Parathyroid adenoma (tissue), 2 donors: Measurements from ENCODE around the gene PPM1H.

Experiments used
- H2AFZ ChIP-seq: fragments of 300-600 bp; sonication (generic); one replicate; pipeline ENCODE4 v1.7.0; 2017; ENCODE audit warnings: antibody characterized with exemption, mild to moderate bottlenecking
- H3K27ac ChIP-seq: fragments of 300-600 bp; sonication (generic); one replicate; pipeline ENCODE4 v1.7.0; 2017
- H3K27me3 ChIP-seq: fragments of 300-600 bp; sonication (generic); one replicate; pipeline ENCODE4 v1.7.0; 2017; ENCODE audit warnings: low read length; ENCODE audit not compliant: control insufficient read depth, insufficient read depth
- H3K36me3 ChIP-seq: fragments of 300-600 bp; sonication (generic); one replicate; pipeline ENCODE4 v1.7.0; 2017; ENCODE audit warnings: low read length; ENCODE audit not compliant: control insufficient read depth, insufficient read depth
- H3K4me1 ChIP-seq: fragments of 300-600 bp; sonication (generic); one replicate; pipeline ENCODE4 v1.7.0; 2017; ENCODE audit warnings: control low read depth
- H3K4me2 ChIP-seq: fragments of 300-600 bp; sonication (generic); one replicate; pipeline ENCODE4 v1.7.0; 2017; ENCODE audit warnings: low read length
- H3K4me3 ChIP-seq: fragments of 300-600 bp; sonication (generic); one replicate; pipeline ENCODE4 v1.7.0; 2017; ENCODE audit warnings: low read depth, low read length
- H3K79me2 ChIP-seq: fragments of 300-600 bp; sonication (generic); one replicate; pipeline ENCODE4 v1.7.0; 2017; ENCODE audit warnings: control low read depth
- H3K9ac ChIP-seq: fragments of 300-600 bp; sonication (generic); one replicate; pipeline ENCODE4 v1.7.0; 2017; ENCODE audit warnings: mild to moderate bottlenecking
- H3K9me3 ChIP-seq: fragments of 300-600 bp; sonication (generic); one replicate; pipeline ENCODE4 v1.7.0; 2017; ENCODE audit warnings: low read length; ENCODE audit not compliant: control insufficient read depth
- TF ChIP-seq, protein P1 (sequence below): fragments of 300-600 bp; sonication (generic); IDR thresholded peaks from one replicate; pipeline ENCODE4 v1.7.0; 2017; ENCODE audit warnings: antibody characterized with exemption, mild to moderate bottlenecking
- donor health status: primary hyperparathyroidism.

Gene PPM1H

DNA sequence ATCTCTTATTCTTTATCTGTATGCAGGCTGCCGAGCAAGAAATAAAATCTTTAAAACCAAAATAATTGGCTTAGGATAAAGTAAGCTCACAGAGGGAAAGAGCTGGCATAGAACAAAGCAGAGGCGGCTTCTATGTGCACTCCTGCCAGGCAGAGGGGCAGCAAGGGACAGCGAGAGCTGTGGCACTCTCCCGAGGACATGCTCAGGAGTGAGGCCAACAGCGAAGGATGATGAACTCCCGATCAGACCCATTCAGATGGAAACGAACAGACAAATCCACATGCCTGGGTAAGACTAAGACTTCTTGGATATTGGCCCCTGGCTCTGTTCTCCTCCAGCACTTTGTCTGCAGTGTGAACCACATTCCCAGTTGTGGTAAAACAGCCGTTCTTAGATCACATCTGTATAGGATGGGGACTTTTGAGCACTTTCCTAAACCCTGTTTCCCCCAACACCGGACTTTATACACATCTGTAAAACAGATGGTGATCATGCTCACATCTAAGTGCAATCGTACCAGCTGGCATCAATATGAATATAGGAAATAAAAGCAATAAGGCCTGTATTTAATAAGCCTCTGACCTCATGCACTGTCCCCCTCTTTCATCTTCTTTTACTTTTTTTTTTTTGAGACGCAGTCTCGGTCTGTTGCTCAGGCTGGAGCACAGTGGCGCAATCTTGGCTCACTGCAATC is 134.1 kb downstream of the PPM1H start:
- peaks cover 26% of the 10 kb centered on the region for H3K79me2 ChIP-seq
- no peak overlapping the region for H3K9ac ChIP-seq
- no peak overlapping the region for H2AFZ ChIP-seq
- no peaks in the 10 kb centered on the region for H3K27me3 ChIP-seq
- TF ChIP-seq, protein P1, sequence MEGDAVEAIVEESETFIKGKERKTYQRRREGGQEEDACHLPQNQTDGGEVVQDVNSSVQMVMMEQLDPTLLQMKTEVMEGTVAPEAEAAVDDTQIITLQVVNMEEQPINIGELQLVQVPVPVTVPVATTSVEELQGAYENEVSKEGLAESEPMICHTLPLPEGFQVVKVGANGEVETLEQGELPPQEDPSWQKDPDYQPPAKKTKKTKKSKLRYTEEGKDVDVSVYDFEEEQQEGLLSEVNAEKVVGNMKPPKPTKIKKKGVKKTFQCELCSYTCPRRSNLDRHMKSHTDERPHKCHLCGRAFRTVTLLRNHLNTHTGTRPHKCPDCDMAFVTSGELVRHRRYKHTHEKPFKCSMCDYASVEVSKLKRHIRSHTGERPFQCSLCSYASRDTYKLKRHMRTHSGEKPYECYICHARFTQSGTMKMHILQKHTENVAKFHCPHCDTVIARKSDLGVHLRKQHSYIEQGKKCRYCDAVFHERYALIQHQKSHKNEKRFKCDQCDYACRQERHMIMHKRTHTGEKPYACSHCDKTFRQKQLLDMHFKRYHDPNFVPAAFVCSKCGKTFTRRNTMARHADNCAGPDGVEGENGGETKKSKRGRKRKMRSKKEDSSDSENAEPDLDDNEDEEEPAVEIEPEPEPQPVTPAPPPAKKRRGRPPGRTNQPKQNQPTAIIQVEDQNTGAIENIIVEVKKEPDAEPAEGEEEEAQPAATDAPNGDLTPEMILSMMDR: no peak
- H3K36me3 ChIP-seq: no peaks in the 10 kb centered on the region
- no peak overlapping the region for H3K4me2 ChIP-seq
- no peak overlapping the region for H3K27ac ChIP-seq
- peaks cover 13% of the 10 kb centered on the region for H3K4me1 ChIP-seq
- no peak overlapping the region for H3K4me3 ChIP-seq
- no peaks in the 10 kb centered on the region for H3K9me3 ChIP-seq

DNA sequence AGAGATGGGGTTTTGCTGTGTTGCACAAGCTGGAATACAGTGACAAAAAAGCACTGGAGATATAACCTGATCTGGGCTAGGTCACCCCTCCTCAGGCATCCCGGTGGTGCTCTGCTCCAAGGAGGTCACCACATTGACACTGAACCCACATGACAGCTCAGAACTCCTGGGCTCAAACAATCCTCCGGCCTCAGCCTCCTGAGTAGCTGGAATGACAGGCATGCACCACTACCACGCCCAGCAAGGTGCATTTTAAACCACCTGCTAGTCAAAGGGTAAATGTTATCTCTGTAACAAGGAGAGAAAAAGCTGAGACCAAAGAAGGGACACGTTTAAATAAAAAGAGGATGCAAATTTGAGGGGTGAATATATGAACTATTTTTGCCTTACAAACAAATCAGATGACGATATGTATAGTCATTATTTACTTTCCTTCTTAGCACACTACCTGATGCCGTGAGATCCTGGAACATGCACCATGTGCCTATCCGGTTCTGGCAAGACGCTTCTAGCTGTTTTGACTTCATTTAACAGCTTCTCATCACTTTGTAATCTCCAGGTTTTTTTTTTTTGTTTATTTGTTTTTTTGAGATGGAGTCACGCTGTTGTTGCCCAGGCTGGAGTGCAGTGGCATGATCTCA is 135.1 kb downstream of the PPM1H start:
- peaks cover 22% of the 10 kb centered on the region for H3K79me2 ChIP-seq
- peaks cover 13% of the 10 kb centered on the region for H3K4me1 ChIP-seq
- no peak overlapping the region for H2AFZ ChIP-seq
- no peak overlapping the region for H3K9ac ChIP-seq
- H3K4me3 ChIP-seq: no peak overlapping the region
- TF ChIP-seq, protein P1: no peak
- no peaks in the 10 kb centered on the region for H3K27me3 ChIP-seq
- H3K9me3 ChIP-seq: no peaks in the 10 kb centered on the region
- H3K36me3 ChIP-seq: no peaks in the 10 kb centered on the region
- H3K4me2 ChIP-seq: no peak overlapping the region
- no peak overlapping the region for H3K27ac ChIP-seq

DNA sequence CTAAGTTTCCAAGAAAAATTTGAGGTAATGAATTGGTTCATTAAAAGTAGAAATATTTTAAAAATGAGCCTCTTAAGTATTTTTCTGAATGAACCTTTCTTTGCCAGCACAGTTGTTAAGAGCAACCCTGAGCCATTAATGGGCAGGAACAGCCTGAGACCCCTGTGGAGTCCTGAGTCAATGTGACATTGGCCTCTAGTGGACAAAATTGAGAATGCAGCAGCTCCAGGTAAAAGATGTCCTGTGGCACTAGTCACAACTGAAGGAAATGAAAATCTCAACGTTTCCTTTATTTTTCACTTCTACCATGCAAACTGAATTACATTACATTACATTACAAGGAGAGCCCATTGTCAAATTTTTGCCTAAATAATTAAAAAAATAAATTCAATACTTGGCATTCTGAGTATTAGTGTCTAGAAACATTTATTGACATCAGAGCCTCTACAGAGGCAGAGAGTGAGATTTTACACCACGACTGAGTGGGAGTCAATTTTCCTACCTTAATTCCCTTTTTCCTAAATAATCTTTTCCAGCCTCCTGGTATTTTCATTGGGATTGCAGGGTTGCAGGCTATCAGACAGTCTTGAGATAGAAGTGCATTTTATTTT is 135.7 kb downstream of the PPM1H start:
- Histone ChIP-seq H3K79me2 (peaks cover 22% of the 10 kb centered on the region), H3K27me3 (no peaks in the 10 kb centered on the region), H3K36me3 (no peaks in the 10 kb centered on the region), H3K9me3 (no peaks in the 10 kb centered on the region), H3K4me3 (no peak overlapping the region), H2AFZ (no peak overlapping the region), H3K27ac (no peak overlapping the region), H3K4me1 (peaks cover 13% of the 10 kb centered on the region), H3K4me2 (no peak overlapping the region), H3K9ac (no peak overlapping the region)
- TF ChIP-seq, protein P1: peak; percentile 91

DNA sequence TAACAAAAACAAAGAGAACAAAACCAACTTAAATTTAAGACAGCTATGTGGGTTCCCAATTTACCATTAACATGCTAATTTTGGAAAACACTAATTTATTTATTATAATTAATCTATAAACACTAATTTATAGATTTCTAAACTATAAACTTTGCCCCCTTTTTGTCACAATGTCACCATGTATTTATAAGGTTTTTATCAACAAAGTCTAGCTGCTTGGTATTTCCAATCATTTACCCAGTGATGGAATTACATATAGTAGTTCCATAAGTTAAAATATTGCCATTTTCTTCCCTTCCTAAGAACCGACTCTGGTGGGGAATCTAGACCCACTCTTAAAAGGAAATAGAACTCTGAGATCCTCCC is 140.7 kb downstream of the PPM1H start:
- H2AFZ ChIP-seq: no peak overlapping the region
- no peaks in the 10 kb centered on the region for H3K9me3 ChIP-seq
- H3K27me3 ChIP-seq: no peaks in the 10 kb centered on the region
- TF ChIP-seq, protein P1: no peak
- no peak overlapping the region for H3K4me3 ChIP-seq
- peaks cover 48% of the 10 kb centered on the region for H3K79me2 ChIP-seq
- peaks cover 3% of the 10 kb centered on the region for H3K4me1 ChIP-seq
- no peak overlapping the region for H3K4me2 ChIP-seq
- H3K36me3 ChIP-seq: no peaks in the 10 kb centered on the region
- no peak overlapping the region for H3K27ac ChIP-seq
- H3K9ac ChIP-seq: no peak overlapping the region
